RPMI7951 (cell line): Measurements from ENCODE around the gene KIF16B. TPM values are rescaled to one million over a fixed set of nuclear protein-coding genes. Genes with fewer than 3 reads are reported as not detected.

ENCODE experiments used
- DNase-seq: peaks from one replicate; pipeline ENCODE4 v3.0.0-alpha.2; 2012; ENCODE audit warnings: low read depth
- total RNA-seq: library from RNA; depleted of rRNA; stranded (reverse); fragments of >200 nt; shearing (Covaris generic); gene quantifications from 2 replicates; pipeline ENCODE4 v1.2.3, GENCODE V29; 2014

Gene KIF16B
- total RNA-seq, 1 experiment from 2014 or later, result 9.4 TPM

GRCh38 chr20:16432466-16433292 is 140.6 kb downstream of the KIF16B start:
- DNase-seq, result no peak

DNA sequence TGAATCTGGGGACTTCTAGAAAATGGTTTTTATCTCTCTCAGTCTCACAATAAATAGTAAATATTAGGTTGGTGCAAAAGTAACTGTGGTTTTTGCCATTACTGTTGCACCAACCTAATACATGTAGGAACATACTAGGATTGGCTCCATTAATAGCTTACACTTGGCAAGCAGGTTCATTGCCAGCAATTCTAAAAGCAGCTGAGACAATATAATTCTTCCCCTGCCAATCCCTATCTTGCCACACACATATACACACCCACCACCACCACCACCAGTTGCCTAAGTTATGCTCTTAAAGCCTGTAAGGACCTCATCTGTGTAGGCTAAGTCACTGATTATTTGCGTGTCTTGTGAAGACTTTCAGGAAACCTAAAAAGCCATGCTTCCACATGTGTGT is 145.1 kb downstream of the KIF16B start:
- no peak for DNase-seq

GRCh38 chr20:16427571-16427970 is 145.7 kb downstream of the KIF16B start:
- DNase-seq, result no peak

DNA sequence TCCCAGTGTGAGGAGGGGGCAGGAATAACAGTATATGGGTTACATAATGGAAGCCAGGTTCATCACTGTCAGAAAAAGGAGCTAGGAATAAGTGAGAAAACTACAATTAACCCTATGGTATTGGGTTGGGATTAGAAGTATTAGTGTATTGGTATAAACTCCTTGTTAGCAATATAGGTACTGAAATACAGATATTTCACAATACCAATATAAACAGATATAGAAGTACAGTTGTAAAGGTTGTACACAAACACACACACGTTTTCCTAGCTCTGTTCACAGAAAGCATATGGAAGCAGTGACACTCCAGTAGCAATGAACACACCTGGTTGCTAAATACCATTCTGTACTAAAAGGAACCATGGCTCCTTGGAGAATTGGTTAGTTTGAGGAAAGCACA is 148.5 kb downstream of the KIF16B start:
- no peak for DNase-seq

GRCh38 chr20:16423311-16424212 is 149.7 kb downstream of the KIF16B start:
- peak; percentile 49 for DNase-seq

GRCh38 chr20:16419138-16419715 is 154.0 kb downstream of the KIF16B start:
- no peak for DNase-seq

- no peak for DNase-seq
These were observed 154.6 kb downstream of the KIF16B start for GRCh38 chr20:16418616-16419015.

GRCh38 chr20:16417001-16417400 is 156.2 kb downstream of the KIF16B start:
- no peak for DNase-seq

DNA sequence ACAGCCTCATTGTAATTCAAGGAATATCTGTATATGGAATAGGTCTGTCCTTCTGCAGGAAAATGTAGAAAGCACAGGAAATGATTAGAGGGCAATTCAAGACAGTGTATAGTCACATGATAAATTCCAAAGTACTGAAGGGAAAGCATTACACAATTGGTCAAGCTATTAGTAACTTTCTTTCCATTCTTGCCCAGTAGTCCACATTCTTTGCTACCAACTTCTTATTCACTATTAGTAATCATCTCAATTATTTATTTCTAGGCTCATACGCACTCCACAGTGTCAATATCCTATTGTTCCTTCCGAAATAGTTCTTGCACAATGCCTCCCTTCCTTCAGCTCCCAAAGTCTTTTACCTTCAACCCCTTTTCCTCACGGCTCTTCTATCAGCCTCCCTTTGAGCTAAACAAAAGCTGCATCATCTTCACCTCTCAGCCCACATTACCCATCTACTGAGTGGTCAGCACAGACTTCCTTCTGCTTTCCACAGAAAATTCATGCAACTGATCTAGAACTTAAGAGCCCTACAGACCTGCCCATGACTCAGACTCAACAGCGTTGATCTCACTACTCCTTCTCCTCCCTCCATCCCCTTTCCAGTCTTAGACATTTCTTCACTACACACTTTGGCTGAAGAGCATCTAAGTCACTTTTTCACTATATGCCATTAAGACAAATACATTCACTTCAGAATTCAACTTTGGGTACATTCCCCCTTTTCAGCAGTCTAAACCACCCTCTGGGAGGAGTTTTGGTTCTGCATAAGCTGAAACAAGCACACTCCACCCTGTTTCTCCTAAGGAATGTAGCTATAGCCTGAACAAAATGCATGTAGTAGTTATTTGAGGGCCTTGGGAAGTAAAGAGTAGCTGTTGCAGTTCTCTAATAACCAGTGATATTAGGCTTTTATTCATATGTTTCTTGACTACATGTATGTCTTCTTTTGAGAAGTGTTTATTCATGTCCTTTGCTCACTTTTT is 157.9 kb downstream of the KIF16B start:
- DNase-seq, result no peak

- DNase-seq, result no peak
These were observed 160.3 kb downstream of the KIF16B start for GRCh38 chr20:16412906-16413305.

DNA sequence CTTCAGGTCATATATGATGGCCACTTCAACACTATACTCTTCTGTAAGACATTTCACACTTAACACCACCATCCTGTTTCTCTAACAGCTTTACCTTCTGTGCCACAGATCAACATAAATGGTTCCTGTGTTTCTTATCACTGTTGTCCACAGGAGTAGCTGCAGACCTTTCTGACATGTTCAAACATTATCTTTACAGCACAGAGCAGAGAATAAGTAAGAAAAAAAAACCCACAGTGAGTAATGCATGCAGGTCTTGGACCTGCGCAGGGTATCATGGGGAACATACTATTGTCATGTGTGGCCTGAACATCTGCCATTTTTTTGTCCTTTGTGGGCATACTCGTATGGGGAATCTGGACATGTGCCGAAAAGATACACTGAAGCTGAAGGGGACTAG is 161.9 kb downstream of the KIF16B start:
- no peak for DNase-seq

GRCh38 chr20:16410626-16411025 is 162.6 kb downstream of the KIF16B start:
- DNase-seq, result no peak

DNA sequence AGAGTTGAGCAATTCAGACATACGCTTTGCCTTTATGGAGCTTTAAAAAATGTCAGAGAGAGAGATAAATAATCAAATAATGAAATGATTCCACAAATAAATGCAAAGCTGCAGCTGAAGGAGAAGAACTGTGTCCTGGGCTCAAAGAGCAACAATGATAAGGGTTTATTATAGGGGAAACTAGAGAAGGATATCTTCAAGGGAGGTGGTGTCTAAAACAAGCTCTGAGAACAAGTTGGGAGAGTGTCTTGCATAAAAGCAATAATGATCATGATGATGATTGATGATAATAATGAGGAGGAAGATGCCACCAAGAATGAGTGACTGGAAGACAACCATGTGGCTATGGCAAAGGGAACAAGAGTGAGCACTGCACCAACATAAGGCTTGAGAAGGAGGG is 164.3 kb downstream of the KIF16B start:
- no peak for DNase-seq

GRCh38 chr20:16407251-16408067 is 165.8 kb downstream of the KIF16B start:
- no peak for DNase-seq

GRCh38 chr20:16405254-16405653 is 168.0 kb downstream of the KIF16B start:
- no peak for DNase-seq

DNA sequence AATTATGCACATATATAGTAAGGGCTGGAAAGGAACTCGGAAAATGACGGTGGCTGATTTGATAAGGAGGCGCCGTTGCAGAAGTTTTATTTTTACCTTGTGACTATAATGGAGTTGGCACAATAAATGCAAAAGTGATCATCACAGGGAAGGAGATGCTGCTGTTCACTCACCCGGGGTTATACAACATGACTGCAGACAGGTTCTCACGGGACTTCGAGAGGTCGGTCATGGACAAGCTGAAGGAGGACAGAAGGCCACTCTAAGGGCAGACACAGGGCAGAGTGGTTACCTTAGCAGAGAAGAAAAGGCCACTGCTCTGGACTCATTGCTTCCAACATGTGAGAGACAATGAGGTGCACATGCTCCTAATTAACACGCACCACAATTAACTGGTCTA is 168.6 kb downstream of the KIF16B start:
- no peak for DNase-seq

- DNase-seq, result no peak
These were observed 169.1 kb downstream of the KIF16B start for GRCh38 chr20:16404171-16404570.

- no peak for DNase-seq
These were observed 173.0 kb downstream of the KIF16B start for GRCh38 chr20:16400234-16400633.

DNA sequence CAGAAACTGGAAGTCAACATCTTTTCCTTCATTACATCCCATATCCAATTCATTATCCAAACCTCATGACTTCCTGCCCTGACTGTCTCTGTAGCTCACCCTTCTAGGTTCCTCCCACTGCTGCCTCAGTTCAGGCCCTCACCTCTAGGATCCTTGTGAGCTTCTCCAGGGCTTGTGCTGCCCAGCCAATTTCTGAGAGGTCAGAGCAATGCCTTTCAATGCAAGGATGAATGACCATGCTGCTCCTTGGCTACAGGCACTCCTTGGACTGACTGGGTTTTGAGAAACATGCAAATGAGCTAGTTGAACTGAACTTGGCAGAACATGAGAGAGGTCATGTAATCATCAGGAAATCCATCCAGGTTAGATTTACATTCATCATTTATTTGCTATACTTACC is 173.4 kb downstream of the KIF16B start:
- no peak for DNase-seq

- no peak for DNase-seq
These were observed 176.2 kb downstream of the KIF16B start for GRCh38 chr20:16397086-16397485.
